SH-SY5Y (cell line): ENCODE data around the gene ZNF556.

ENCODE experiments used
- GATA2 ChIP-seq: IDR thresholded peaks from 2 replicates; pipeline ENCODE4 v1.6.1; 2011; ENCODE audit warnings: mild to moderate bottlenecking, low read depth, low read length
- GATA3 ChIP-seq: IDR thresholded peaks from 2 replicates; pipeline ENCODE4 v1.6.1; 2011; ENCODE audit warnings: low read depth, mild to moderate bottlenecking, low read length, moderate library complexity

GRCh38 chr19:2822846-2823245 is 44.3 kb upstream of the ZNF556 start:
- TF ChIP-seq GATA2 (no peak), GATA3 (no peak)
